GM23248 (cell line): ENCODE data around the gene FAM171A2.

ENCODE experiments used
- EZH2 ChIP-seq: fragments of 200-600 bp; sonication (generic); IDR thresholded peaks from 2 replicates; pipeline ENCODE4 v1.6.1; 2018; ENCODE audit warnings: antibody characterized with exemption, mild to moderate bottlenecking; ENCODE audit not compliant: insufficient read depth, poor library complexity, severe bottlenecking
- EZH2phosphoT487 ChIP-seq: fragments of 200-600 bp; sonication (generic); IDR thresholded peaks from 2 replicates; pipeline ENCODE4 v1.6.1; 2018; ENCODE audit warnings: antibody characterized with exemption, moderate library complexity, mild to moderate bottlenecking, low read depth; ENCODE audit not compliant: insufficient read depth

- TF ChIP-seq EZH2 (no peak), EZH2phosphoT487 (no peak)
Observed at GRCh38 chr17:44356241-44356640, 7.4 kb downstream of the FAM171A2 start.
